Medulla oblongata (tissue), 1 donor: ENCODE data around the gene ARHGAP6.

ENCODE experiments used
- DNase-seq: peaks from one replicate; pipeline ENCODE4 v3.0.0-alpha.2; 2015; ENCODE audit errors: extremely low spot score

ARHGAP6 gene

GRCh38 chrX:11111037-11111851 is 554.5 kb downstream of the ARHGAP6 start, which contains the start of gene HCCS:
Gene HCCS (plus strand): TSS chrX:11111332. CDS start chrX:11112061, 729 bp downstream.
- DNase-seq = peak; percentile 81

GRCh38 chrX:11109968-11110367 is 555.8 kb downstream of the ARHGAP6 start:
- no peak for DNase-seq

GRCh38 chrX:11108253-11108941 is 557.3 kb downstream of the ARHGAP6 start:
- DNase-seq = no peak

- no peak for DNase-seq
These were observed 560.6 kb downstream of the ARHGAP6 start for GRCh38 chrX:11105080-11105479.

- no peak for DNase-seq
These were observed 562.0 kb downstream of the ARHGAP6 start for GRCh38 chrX:11103751-11104150.

- no peak for DNase-seq
These were observed 562.7 kb downstream of the ARHGAP6 start for GRCh38 chrX:11103006-11103405.

- peak; percentile 61 for DNase-seq
These were observed 565.3 kb downstream of the ARHGAP6 start for GRCh38 chrX:11100281-11101035.

- no peak for DNase-seq
These were observed 566.3 kb downstream of the ARHGAP6 start for GRCh38 chrX:11099465-11099864.

GRCh38 chrX:11097933-11098332 is 567.8 kb downstream of the ARHGAP6 start:
- no peak for DNase-seq

GRCh38 chrX:11089802-11090201 is 575.9 kb downstream of the ARHGAP6 start:
- DNase-seq = no peak
